ENCODE data around the gene CNPPD1.

The CNPPD1 gene

DNA sequence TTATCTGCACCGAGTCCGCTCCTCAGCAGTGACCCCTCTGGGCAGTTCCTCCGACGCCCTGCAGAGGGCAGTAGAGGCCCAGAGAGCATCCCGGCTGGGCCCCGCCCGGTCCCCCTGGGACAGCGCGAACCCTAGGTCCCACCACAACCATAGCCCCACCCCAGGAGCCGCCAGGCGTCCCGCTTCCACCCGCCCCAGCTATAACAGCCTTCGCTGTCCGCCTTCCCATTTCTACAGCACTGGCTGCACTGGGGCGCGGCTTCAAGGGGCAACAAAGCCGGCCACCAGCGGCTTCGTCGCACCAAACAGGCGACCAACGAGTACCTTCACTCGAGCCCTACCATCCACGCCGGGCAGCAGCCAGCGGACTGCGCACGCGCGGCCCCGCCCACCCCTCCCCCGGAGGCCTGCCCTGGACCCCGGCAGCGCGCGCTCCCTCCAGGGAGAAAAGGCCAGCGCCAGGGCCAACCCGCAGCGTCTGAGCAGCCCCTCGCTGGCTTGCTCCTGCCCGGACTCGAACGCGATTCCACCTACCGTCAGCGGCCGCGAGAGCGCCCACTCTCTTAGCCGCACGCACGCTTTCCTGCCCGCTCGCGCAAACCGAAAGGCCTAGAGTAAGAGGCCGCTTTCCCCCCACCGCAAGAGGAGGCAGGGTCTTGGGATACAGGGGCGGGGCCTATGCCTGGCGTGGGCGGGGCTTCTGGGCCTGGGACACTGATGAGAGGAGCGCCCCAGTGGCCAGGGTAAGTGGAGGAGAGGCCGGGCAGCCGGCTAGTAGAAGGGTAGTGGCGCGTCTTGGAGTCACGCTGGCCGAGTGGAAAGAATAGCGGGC lies 16.3 kb downstream of the CNPPD1 start, which contains the start of gene NHEJ1:
NHEJ1 (minus strand) TSS at position 630 of the 832 bp plus-strand sequence. CDS start 2,453 bp downstream, outside the sequence.
- peak; percentile 94 for DNase-seq (ENCODE audit: low read depth)

DNA sequence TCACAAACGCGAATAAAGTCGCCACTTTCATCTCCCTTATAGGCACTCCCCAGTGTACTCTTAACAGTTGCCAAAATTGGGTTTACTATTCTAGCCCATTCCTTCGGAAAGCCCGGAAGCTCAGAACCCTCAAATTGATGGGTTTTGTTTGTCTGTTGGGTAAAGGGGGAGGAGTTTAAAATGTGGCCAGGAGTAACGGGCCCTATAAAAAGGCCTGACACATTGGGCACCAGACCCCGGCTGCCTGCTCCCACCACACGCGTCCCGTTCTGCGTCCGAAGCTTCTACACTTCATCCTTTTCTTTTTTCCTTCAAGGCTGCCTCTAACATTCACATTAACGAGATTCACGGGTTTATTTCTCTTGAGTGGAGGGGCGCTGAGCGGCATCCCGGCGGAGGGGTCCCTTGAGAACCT lies 16.9 kb downstream of the CNPPD1 start:
- no peak for DNase-seq (ENCODE audit: low read depth)

DNA sequence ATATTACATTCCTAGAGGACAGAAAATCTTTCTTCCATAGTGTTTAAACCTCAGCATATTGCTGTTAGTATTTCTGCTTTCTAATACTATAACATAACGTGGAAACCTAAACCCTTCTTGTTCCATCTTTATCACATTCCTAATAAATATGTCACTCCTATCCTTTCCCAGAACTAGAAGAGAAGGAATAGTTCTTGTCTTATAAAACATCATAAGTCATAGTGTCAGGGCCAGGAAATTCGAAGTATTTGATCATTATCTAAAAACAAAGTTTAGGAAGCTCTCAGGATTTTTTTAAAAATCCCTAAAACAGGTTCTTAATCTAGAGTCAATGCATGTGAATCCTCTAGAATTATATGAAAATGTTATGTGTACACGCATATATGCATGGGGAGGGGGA lies 18.1 kb downstream of the CNPPD1 start:
- DNase-seq (ENCODE audit: low read depth): no peak

DNA sequence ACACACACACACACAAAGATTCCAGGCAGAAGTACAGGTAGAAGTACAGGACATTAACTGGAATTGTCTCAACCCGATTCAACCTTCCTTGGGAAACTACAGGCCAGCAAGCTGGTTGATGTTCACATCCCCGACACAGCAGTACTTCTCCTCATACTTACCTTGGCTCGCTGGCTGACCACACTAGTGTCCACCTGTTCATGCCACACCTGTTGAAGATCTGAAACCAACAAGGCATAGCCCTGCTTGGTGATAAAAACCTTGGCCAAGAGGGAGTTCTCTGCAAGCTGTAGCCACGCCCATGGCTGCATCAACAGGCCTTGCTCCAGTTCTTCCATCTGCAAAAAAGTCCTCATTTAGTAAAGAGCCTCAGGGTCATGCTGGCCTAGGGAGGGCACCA lies 18.7 kb downstream of the CNPPD1 start:
- no peak for DNase-seq (ENCODE audit: low read depth)

DNA sequence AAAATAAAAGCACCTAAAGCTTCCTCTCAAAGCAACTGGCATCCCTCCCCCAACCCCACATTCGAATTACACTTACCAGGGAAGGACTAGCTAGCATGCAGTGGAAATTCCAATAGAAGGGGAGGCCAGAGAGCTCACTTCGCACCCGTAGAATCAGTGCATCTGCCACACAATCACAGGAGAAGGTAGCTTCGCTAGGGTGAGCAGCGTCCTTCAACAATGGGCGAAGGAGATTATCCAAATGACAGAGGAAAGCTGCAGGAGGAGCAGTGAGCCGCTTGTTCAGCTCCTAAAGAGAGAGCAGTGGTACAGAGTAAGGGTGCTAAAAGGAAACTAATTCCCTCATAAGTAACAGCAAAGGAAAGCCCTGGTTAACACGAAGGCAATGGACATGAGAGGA lies 19.3 kb downstream of the CNPPD1 start:
- DNase-seq (ENCODE audit: low read depth): no peak

DNA sequence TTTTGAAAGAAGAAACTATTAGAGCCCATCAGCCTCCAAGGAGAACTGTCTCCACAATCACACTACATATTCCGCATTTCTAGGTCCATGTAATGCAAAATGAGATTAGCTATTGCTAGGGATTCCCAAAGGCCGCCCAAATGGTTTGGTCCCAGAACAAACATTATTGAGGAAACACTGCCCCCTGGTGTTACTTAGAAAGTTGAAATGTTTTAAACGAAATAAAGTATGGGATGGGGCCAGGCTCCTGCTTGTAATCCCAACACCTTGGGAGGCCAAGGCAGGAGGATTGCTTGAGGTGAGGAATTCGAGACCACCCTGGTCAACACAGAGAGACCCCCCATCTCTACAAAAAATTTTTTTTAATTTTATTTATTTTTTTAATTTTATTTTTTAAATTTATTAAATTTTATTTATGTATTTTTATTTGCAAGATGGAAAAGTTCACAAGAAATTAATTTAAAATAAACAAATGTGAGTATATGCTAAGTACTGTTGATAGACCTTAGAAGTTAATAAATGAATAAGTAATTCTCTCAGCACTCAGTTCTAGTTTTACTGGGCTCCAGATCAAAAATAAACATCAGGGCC lies 21.6 kb downstream of the CNPPD1 start:
- DNase-seq (ENCODE audit: low read depth): no peak

DNA sequence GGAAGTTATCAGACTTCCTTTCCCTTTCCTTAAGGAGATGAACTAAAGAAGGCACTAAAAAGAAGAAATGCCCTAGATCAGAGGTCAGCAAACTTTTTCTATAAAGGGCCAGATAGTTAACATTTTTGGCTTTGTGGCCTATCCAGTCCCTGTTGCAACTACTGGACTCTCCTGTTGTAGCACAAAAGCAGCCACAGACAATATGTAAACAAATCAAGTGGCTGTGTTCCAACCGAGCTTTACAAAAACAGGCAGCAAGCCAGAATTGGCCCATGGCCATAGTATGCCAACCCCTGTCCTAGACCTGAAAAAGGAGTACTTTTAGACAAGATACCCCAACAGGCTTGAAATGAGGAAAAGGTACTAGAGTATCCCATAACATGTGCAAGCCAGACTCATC lies 27.1 kb downstream of the CNPPD1 start:
- DNase-seq (ENCODE audit: low read depth): no peak

DNA sequence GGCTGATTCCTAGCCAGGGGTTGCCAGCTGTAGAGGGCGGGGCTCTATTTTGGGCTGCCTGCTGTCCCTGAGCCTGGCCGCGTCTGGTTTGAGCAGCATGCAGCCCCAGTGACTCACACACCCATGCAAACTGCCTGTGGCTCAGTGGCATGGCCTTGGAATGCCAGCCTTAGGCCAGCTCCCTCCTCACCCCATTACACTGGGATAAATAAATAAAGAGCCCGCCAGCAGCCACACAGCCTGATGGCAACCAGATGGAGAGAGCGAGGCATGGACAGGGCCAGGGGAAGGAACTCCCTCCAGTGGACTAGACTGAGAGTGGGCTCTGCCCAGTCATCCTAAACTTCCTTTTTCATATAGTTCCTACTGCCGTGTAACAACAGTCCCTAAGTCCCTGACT lies 34.4 kb downstream of the CNPPD1 start:
- DNase-seq (ENCODE audit: low read depth): no peak

DNA sequence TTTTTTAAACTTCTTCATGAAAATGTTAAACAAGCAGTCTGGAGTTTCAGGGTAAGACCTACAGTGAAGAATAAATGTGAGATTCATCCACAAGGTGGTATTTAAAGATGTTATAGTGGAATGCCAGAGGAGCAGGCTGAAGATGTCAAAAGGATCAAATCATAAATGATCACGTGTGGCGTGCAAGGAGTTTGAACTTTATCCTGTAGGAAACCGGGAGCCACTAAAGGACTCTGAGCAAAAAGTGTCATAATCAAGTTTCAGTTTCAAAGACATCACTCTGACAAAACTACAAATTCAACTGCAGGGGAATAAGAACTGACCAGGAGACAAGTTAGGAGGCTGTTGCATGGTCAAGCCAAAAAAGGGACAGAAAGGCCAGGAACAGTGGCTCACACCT lies 36.0 kb downstream of the CNPPD1 start:
- DNase-seq (ENCODE audit: low read depth): no peak

DNA sequence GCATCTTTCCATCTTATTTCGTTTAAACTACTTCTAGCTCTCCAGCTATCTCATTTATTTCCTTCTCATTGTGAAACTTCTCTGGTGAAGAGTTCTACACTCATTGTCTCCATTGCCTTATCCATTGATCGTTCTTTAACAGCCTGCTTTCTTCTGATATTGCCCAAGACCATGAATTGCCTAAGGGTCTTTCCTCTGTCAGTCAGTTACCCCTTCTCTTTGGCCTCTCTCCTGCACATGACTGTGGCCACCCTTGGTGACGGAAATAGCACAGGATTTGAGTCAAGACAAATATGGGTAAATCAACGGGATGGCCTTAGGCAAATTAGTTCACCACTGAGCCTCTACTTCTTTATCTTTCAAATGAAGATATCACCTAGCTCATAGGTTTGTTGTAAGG lies 42.7 kb downstream of the CNPPD1 start:
- no peak for DNase-seq (ENCODE audit: low read depth)

DNA sequence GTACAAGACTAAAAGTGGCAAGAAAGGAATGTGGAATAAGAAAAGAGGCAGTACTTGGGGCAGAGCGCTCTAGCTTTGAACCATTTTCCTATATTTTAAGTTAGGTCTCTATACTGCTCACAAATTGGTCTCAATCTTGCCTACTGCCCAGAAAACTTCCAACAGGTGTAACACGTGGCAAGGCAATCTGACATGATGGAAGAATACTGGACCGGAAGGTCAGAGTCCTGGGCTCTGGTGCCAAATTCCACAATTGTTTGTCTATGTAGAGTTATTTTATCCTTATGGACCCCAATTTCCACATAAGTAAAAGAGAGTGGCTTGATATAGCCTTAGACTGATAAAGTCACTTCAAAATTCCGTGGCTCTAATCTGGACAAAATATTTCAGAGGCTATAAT lies 45.0 kb downstream of the CNPPD1 start:
- no peak for DNase-seq (ENCODE audit: low read depth)

DNA sequence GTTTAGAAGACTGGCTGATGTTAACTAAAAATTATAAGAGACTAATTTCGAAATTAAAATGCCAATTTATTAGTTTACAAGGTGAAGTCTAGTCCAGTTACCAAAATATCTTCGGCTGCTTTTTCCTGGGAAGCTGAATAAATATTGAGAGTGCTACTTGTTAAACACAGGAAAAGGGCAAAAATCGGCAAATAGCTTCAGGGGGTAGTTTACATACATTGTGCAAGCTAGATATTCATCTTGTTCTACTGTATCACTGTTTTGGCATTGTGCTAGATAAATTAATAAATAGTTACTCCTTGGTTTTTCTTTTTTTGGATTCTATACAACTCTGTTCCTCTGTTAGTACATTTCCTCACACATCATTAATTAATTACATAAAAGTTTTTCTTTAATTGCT lies 45.4 kb downstream of the CNPPD1 start:
- DNase-seq (ENCODE audit: low read depth): no peak

DNA sequence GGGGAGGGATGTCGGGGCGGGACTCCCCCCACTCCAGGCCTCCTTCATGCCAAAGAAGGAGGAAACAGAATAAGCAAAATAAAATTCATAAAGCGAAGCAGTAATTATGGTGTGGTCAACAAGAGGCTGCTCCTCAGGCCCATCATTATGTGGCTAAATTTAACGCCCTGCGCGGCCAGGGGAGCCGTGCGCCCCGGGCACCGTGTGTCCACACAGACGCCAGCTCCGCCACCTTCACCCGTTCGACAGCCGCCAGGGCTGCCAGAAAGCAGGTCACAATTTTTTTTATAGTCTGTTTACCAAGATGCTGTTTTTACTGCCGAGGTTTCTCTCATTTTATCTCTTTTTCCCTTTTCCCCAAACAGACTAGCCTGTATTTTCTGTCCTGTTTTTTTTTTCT lies 47.1 kb downstream of the CNPPD1 start:
- no peak for DNase-seq (ENCODE audit: low read depth)

DNA sequence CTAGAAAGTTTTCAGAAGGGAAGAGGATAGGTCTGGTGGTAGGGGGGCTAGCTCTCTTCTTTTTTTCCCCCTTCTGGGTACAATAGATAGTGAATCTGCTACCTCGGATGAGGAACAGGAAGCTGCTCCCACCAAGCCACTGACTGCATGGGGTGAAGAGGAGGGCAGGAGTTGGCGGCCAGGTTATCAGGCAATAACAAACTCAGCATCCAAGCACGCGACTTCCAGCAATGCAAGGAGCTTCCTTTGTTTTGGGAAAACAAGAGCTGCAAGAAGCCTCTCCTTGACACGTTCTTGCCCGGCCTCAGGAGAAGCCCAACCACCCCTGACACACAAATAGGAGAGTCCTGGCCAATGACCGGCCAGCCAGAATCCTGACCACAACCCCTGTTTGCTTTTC lies 48.3 kb downstream of the CNPPD1 start:
- no peak for DNase-seq (ENCODE audit: low read depth)

DNA sequence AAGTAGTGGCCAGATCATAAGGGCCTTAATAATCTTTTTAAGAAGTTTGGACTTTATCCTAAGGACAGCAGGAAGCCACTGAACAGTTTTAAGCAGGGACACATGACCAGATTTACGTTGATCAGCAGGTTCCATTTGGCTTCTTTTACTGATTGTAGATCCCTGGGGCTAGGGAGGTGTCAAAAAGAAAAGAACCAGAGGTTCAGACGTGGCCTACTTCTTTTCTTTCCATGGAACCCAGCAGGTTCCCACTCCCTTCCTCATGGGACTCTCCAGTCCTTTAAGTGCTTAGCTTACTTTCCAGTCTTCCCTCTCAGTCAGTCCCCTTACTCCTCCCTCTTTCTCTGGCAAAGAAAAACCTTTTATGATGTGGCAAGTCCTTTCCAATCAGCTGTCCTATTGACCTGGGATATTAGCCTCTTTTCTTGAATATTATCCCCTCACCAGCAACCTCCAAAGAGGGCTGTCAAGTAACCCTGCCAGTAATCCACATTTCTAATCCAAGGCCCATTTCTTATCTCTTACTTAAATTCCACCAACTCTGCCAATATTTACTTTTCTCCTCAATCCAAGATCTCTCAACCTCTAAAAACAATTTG lies 49.6 kb downstream of the CNPPD1 start:
- DNase-seq (ENCODE audit: low read depth): no peak

DNA sequence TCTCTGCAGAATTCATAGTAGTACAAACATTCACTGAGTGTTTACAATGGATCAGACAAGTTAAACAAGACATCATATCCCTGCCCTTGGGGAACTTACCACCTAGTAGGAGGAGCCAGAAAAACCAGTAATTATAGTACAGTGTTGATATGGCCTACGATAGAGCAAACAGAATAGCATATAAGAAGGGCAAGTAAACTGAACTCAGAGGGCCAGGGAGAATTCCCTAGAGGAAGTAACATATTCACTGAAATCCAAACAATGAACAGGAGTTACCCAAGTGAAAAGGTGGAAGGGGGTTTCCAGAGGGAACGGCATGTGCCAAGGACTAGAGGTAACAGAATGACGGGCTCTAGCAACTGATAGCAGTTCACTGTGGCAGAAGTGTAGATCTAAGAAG lies 50.2 kb downstream of the CNPPD1 start:
- no peak for DNase-seq (ENCODE audit: low read depth)

DNA sequence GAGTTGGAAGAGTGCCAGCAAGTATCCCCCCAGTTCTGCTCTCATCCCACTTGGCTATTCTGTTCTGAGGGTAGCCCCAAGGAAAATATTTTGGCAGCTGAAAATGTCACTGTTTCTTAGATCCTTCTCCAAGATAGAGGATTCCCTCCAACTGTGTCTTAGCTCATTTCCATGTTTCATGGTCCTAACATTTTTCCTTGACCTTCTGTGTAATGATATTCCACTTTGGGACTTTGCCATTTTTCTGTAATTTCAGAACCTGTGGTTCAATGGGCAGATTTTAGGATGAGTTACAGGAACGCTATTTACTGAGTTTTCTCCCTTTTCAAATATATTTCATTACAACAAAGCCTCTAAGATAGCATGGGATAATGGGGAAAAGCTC lies 50.8 kb downstream of the CNPPD1 start:
- no peak for DNase-seq (ENCODE audit: low read depth)

DNA sequence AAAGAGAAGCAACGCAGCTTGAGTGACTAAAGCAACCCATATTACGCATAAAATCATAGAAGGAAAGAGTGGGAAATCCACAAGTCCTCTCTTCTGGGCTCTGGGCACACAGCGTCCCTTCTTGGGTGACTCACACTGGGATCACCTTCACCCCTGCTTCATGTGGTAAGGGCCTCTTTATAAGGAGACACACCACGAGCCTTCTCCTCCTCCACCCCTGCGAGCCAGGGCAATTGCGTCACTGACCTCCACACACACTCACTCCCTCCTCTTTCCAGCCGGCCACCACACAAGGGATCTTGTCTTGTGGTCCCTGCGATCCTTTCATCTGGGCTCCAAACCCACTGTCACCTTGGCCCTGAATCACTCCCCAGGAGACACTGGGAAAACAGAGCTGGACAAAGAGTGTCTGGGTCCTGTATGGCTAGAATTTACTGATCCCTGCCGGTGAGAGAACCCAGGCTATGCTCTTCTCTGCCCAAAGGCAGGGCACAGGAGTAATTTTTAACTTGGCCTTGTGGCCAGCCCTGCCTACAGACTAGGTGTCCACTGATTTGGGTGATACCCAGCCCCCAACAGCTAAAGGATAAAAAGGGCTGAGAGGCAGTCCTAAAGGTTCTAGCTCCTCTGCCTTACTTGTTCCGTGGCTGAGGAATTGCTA lies 51.4 kb downstream of the CNPPD1 start:
- no peak for DNase-seq (ENCODE audit: low read depth)

DNA sequence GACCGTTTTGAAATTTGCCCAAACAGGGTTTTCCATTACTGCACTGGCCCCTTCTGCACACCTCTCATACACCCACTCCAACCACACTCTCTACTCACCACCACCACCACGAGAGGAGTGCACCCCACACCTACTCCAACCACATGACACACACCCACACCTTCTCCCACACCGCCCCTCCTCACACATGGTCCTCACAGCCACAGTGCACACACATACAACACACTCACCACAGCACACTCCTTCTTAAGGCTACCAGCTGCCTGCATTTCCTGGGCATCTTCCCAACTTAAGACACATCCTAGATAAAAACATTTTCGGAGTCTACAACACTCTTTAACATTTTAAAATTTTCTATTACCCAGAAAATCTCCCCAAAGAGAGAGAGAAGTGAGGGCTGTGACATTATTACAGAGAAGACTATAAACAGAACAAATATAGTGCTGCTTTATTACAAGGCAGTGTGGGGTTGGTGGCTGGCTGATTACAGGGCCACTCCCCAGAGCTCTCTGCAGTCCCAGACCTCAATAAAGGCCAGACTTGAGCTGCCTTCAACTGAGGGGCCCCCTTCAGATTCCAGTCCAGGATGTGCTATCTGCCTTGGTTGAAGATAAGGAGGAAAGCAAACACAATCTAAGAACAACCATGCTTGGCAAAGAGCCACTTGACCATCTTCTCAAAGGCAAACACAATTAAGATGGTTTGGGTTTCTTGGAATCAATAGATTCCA lies 52.2 kb downstream of the CNPPD1 start:
- DNase-seq (ENCODE audit: low read depth): no peak

DNA sequence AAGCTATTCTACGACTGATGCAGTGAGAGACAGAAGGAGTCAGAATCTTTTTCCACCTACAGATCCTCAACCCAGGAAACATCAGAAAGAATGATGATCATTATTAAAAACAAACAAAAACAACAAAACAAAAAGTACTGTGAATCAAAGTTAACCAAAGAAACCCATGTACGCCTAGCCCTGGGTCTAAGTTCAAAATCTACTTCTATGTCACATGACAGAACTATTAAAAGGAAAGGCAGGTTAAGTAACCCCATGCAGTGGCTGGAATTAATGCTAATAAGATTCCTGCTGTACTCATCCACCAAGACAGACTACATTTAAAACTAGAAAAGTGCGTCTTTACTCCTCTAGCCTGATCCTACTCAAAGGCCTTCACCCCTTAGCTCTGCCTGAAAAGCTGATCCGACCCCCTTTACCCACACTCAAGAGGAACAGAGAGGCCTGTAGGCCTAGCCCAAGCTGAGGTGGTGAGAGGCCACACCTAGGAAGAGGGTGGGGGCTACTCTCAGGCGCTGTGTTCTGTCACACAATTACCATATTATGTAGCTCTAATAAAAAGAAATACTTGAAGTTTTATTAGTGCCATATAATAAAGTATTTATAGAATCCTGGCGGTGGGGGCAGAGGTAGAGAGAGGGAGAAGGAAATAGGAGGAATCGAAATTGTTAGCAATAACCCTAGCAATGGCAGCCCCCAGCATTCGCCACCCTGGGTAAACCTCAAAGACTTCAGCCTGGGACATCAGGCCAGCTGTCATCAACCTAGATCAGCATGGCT lies 53.2 kb downstream of the CNPPD1 start:
- no peak for DNase-seq (ENCODE audit: low read depth)

DNA sequence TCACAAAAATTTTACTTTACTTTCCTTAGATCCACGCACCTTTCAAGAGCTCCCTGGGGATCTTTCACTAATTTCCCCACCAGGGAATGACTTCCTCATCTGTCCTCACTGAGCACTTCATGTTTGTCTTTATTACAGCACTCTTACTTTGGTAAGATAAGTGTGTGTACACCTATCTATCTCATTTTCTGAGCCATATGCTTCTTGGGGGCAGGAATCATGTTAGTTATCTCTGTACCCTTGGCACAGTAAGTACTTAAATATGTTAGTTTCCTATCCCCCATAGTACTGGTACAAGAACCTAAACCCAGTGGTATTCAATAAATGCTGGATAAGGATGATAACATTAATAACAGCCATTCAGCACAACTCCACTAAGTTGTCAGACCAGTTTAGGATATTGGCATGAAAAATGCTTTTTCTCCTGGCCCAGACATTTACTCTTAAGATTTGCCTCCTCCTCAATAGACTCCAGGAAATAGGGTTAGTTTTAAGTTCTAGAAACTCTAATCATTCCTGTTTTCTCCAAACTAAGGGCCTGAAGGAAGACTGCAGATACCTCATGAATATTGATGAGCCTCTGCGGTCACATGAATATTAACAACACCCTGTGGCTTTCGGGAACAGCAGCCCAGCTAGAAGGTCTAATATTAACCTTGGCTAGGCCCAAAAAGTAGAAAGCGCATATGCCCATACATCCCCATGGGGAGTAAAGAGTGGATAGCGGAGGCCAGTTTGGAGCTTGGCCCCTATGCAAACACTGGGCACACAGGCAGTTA lies 54.3 kb downstream of the CNPPD1 start:
- no peak for DNase-seq (ENCODE audit: low read depth)

Data from stimulated activated CD8-positive, alpha-beta memory T cell treated with anti-CD3 and anti-CD28 coated beads, Interleukin-7, amount 100 ng/mL, for 24 hours (primary cell).